HG02759 (cell line): ENCODE results near the gene ANKH.

Experiments used
- ATAC-seq: cut with Tn5 transposase; IDR thresholded peaks from one replicate; pipeline ENCODE4 v1.9.1; 2021; ENCODE audit warnings: mild to moderate bottlenecking, moderate library complexity; ENCODE audit not compliant: unreplicated experiment

ANKH gene

GRCh38 chr5:14767053-14767452 lies 104.5 kb downstream of the ANKH start:
- ATAC-seq: no peak

GRCh38 chr5:14766584-14766983 lies 105.0 kb downstream of the ANKH start:
- ATAC-seq: no peak

- no peak for ATAC-seq
Observed at GRCh38 chr5:14765587-14765986, 106.0 kb downstream of the ANKH start.

- ATAC-seq: peak; percentile 56
Observed at GRCh38 chr5:14762549-14763216, 108.9 kb downstream of the ANKH start.

- ATAC-seq: no peak
Observed at GRCh38 chr5:14760548-14761002, 111.0 kb downstream of the ANKH start.

- no peak for ATAC-seq
Observed at GRCh38 chr5:14759744-14760547, 111.6 kb downstream of the ANKH start.

- no peak for ATAC-seq
Observed at GRCh38 chr5:14757850-14758249, 113.7 kb downstream of the ANKH start.

GRCh38 chr5:14756478-14756877 lies 115.1 kb downstream of the ANKH start:
- no peak for ATAC-seq

- no peak for ATAC-seq
Observed at GRCh38 chr5:14753947-14754346, 117.6 kb downstream of the ANKH start.

GRCh38 chr5:14753292-14753691 lies 118.3 kb downstream of the ANKH start:
- ATAC-seq: no peak

- no peak for ATAC-seq
Observed at GRCh38 chr5:14752497-14753071, 119.0 kb downstream of the ANKH start.

- ATAC-seq: no peak
Observed at GRCh38 chr5:14750712-14751111, 120.9 kb downstream of the ANKH start.

GRCh38 chr5:14749579-14750101 lies 121.9 kb downstream of the ANKH start:
- ATAC-seq: no peak

- no peak for ATAC-seq
Observed at GRCh38 chr5:14748180-14748900, 123.2 kb downstream of the ANKH start.

- ATAC-seq: no peak
Observed at GRCh38 chr5:14745753-14746152, 125.8 kb downstream of the ANKH start.

- no peak for ATAC-seq
Observed at GRCh38 chr5:14745188-14745563, 126.4 kb downstream of the ANKH start.

- no peak for ATAC-seq
Observed at GRCh38 chr5:14744296-14745187, 127.0 kb downstream of the ANKH start.

GRCh38 chr5:14743601-14744295 lies 127.8 kb downstream of the ANKH start:
- no peak for ATAC-seq

- no peak for ATAC-seq
Observed at GRCh38 chr5:14742498-14742897, 129.1 kb downstream of the ANKH start.
